HG03439 (cell line): Measurements from ENCODE around the gene C1QTNF5.

Experiments used
- ATAC-seq: cut with Tn5 transposase; IDR thresholded peaks from one replicate; pipeline ENCODE4 v1.9.1; 2021; ENCODE audit warnings: mild to moderate bottlenecking, moderate library complexity; ENCODE audit not compliant: unreplicated experiment

The C1QTNF5 gene

GRCh38 chr11:119318240-119319135 lies 22.2 kb downstream of the C1QTNF5 start:
- no peak for ATAC-seq

GRCh38 chr11:119317592-119318239 lies 23.0 kb downstream of the C1QTNF5 start:
- ATAC-seq: no peak

GRCh38 chr11:119316729-119317591 lies 23.7 kb downstream of the C1QTNF5 start, which contains the start of gene MCAM:
TSS of gene MCAM (minus strand) at chr11:119317130. CDS start at chr11:119317101, 29 bp downstream.
- ATAC-seq: no peak

- no peak for ATAC-seq
Measured at GRCh38 chr11:119316016-119316728, 24.5 kb downstream of the C1QTNF5 start.

- ATAC-seq: no peak
Measured at GRCh38 chr11:119315131-119316015, 25.3 kb downstream of the C1QTNF5 start.

- ATAC-seq: no peak
Measured at GRCh38 chr11:119314726-119315125, 26.0 kb downstream of the C1QTNF5 start.

- ATAC-seq: no peak
Measured at GRCh38 chr11:119310682-119311052, 30.0 kb downstream of the C1QTNF5 start.

- no peak for ATAC-seq
Measured at GRCh38 chr11:119309953-119310681, 30.6 kb downstream of the C1QTNF5 start.

GRCh38 chr11:119309411-119309810 lies 31.3 kb downstream of the C1QTNF5 start:
- ATAC-seq: no peak

- ATAC-seq: no peak
Measured at GRCh38 chr11:119307974-119308373, 32.7 kb downstream of the C1QTNF5 start.

GRCh38 chr11:119307219-119307618 lies 33.5 kb downstream of the C1QTNF5 start:
- no peak for ATAC-seq

GRCh38 chr11:119306373-119306890 lies 34.3 kb downstream of the C1QTNF5 start:
- ATAC-seq: no peak

GRCh38 chr11:119305556-119306372 lies 34.9 kb downstream of the C1QTNF5 start:
- no peak for ATAC-seq

GRCh38 chr11:119303227-119303718 lies 37.4 kb downstream of the C1QTNF5 start:
- no peak for ATAC-seq

GRCh38 chr11:119300198-119300964 lies 40.3 kb downstream of the C1QTNF5 start:
- no peak for ATAC-seq

- ATAC-seq: no peak
Measured at GRCh38 chr11:119299416-119299815, 41.3 kb downstream of the C1QTNF5 start.

- ATAC-seq: no peak
Measured at GRCh38 chr11:119298726-119299125, 42.0 kb downstream of the C1QTNF5 start.
